CD4-positive, alpha-beta T cell treated with Interleukin-17A for 4 hours (primary cell): ENCODE measurements around the gene ZNF469.

Experiments
- DNase-seq: peaks from one replicate; pipeline ENCODE4 v3.0.0-alpha.2; 2020; ENCODE audit warnings: mixed read lengths

The ZNF469 gene

DNA sequence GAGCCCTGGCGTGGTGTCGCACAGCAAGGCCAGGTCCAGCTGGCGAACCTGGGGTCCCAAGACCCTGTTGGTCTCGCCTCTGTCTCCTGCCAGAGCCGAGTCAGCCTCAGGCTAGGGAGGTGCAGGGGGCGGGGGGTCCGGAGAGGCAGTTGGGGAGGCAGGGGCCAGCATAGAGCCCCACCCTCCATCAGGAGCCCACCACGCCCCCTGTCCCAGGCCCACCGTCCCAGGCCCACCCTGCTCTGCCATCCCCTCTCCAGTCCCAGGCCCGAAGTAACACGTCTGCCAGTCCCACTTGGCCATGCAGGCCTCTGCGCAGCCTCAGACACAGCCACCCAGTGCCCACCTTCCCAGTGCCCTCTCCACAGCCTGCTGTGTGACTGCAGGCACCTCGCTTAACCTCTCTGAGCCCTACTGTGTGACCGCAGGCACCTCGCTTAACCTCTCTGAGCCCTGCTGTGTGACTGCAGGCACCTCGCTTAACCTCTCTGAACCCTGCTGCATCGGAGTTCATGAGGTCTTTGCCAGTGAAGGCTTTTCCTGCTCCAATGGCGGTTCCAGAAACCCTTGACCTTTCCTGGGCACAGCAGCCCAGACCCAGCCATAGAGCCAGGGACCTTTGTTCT, 29.3 kb downstream of the ZNF469 start:
- DNase-seq = no peak

DNA sequence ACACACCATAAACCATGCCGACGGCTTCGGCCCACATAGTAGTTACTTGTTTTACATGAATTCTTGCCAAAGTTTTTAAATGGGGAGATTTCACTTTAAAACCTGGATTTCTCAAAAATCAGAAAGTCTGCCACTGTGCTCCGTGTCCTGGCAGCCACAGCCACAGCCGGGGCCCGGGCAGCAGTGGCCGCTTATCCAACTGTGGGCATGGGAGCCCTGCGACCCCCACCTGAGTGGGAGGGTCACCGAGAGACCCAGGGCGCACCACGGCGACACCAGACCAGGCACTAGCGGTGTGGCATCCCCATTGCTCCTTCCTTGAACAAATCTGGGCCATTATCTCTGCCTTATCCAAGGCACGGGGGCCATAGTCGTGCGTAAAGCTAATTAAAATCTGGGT, 30.0 kb downstream of the ZNF469 start:
- no peak for DNase-seq

DNA sequence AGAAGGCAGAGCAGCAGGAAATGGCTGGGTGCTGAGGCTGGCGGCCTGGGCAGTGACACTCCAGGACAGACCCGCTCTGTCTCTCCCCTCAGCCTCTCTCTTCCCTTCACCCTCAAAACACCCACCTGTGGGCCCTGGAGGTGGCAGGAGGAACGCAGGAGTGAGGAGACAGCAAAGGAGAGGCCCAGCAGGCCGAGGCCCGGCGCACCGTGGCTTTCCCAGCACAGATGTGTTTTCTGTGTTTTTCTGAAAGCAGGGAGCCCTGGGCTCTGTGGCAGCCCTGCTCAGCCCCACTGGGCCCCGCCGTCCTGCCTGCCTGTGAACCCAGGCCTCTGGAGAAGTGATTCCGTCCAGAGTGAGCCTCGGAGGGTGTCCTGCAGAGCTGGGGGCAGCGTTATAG, 30.5 kb downstream of the ZNF469 start:
- DNase-seq = no peak

DNA sequence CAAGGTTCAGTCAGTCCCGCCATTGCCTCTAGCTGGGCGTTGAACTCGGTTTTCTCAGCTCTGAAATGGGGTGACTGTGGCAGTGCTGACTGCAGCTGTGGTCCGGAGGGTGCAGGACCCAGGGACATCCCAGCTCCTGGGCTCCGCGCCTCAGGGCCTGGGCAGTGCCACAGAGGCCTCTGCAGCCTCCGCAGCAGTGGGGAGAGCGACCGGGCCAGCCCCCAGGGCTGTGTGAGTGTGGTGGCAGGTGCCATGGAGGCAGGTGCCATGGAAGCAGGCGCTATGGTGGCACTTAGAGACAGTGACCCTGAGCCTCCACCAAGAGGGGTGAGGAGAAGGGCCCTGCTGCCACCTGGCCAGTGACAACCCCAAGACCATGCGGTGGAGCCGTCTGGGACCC, 30.9 kb downstream of the ZNF469 start:
- DNase-seq = no peak

DNA sequence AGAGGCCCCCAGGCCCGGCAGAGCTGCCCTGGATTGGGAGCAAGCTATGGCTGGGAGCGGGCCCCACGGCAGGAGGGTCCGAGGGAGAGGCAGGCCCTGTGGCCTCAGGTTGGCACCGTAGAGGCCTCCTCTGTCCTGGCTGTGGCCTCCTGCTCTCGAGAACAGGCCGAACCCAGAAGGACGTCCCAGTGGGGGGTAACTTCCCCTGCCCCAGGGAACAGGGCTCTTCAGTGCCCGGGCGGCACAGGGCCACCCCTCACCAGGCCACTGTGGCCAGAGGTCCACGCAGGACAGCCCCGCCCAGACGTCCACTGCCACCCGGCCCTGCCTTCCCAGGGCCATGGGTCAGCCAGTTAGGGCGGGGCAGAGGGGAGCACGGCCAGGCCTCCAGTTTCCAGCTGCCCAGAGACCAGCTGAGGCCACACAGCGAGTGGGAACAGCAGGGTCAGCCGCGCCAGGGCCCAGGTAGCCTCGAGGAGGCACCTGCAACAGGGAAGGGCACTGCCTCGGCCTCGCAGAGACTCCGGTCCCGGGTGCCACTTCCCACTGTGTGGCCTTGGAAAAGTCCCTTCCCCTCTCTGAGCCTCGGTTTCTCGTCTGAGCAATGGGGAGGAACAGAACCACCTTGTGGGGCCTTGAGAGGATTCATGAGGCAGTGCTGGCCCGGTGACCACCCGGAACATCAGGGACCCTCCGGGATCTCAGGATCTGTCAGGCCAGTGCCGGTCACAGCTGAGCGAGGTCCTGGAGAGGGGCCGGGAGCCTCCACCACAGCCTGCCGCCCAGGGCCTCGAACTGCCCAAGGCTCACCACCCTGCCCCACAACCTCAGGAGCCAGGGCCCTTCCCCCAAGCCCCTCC, 32.0 kb downstream of the ZNF469 start:
- no peak for DNase-seq

DNA sequence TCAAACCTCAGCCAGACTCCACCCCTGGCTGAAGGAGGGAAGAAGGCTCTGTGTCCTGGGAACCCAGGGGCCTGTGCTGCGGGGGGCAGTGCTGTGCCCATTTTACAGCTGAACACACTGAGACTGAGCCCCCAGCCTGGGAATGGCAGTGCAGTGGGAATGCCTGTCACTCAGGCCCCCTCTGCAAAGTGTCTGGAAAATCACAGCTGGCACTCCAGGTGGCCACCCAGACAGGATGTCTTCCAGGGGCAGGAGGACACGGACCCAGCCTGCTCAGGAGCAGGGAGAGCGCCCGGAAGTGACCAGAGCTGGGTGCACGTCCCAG, 32.6 kb downstream of the ZNF469 start:
- no peak for DNase-seq

DNA sequence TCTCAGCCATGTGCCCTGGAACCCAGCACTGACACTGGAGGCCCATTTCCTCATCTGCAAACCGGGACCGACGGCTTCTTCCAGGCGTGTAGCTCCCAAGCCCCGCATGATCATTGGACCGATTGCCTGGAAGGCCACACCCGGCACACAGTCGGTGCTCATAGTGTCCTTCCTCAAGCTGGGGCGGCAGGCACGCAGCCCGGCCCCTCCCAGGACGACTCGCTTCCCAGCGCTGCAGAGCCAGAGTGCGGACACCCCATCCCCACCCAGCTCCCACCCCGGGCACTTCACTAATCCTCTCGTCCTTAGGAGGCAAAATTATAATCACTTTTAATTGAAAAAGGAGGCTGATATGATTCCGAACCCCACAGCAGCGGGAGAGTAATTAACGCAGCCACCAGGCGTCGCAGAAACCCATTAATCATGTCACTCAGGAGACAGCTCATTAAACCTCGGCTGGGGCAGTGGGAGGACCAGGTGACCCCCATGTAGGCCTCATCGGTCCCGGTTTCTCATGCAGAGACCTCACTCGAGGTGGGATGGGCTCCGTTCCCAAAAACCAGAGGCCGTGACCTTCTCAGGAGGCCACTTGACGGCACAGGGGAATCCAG, 33.1 kb downstream of the ZNF469 start:
- no peak for DNase-seq

DNA sequence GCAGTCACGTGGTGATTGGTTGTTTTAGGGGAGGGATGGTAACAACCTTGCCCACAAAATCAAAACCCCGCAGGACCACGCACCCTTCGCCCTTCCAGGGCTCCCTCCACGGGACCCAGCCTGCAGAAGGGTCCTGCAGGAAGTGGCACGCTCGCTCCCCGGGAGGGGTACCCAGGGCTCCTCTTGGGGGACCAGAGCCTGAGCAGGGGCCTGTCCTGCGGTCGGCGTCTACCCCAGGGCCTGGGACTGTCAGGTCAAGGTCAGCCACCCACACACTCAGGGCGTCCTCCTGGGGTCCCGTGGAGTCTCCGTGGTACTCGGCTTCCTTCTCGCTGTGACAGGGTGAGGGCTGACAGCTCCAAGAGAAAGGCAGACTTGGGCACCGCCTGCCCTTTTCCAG, 33.9 kb downstream of the ZNF469 start:
- no peak for DNase-seq

DNA sequence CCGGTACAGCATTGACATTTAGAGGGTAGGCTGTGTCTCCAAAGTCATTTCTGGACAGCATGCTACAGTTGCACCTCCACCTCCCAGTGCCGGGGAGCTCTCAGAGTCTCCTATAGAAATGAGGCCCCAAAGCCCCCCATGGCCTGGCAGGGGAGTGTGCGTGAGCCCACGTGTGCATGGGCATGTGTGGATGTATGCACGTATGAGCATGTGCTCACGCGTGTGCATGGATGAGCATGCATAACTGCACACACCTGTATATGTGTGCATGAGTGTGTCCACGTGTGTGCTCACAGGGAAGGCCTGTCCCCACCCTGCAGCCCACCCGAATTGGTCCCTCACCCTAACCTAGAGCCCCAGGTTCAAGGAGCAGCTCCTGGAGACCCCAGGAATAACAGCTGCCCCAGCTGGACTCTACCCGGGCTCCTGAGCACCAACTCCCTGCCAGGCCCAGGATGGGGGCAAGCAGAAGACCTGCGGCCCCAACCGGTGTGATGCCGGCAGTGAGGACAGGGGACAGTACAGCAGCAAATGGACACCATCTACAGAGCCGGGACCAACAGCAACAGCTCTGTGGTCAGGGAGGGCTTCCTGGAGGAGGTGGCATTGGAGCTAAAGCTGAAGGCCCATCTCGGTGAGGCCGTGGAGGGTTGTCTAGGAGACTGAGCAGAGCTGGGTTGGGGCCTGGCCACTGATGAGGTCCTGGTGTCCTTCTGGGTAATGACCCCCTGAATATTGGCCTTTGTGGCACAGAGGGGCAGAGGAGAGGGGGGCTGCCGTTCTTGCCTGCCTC, 35.1 kb downstream of the ZNF469 start:
- DNase-seq = no peak

DNA sequence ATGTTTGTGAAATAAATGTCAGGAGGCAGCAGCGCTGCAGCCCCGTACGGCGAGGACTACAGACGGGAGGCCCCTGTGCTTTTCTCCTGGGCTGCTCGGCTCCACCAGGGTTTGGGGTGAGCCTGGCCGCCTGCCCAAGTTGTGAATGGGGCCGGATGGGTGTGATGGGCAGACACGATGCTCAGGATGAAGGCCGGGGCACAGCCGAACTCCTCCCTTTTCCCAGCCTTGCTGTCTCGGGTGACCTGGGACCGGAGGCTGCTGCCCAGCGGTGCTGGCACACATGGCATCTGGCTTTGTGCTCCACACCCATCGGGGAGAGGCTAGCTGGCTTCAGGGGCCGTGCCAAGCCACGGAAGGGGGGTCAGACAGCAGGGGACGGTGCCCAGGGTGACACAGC, 36.1 kb downstream of the ZNF469 start:
- DNase-seq = no peak

DNA sequence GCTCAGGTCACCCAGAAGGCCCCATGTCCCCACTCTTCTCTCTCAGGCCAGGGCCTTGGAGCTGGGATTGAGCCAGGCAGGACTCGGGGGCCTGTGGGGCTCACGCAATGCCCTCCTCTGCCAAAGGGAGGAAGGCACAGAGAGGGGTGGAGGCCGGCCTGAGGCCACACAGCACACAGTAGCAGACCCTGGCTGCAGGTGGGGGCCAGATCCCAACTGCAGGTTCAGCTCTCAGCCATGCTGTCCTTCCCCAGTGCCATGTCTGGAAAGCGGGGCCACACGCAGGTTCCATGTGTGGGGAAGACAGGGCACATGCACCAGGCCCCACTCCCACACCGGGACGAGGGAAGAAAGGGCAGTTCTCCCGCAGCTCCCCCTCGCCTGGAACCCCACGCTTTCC, 37.0 kb downstream of the ZNF469 start:
- DNase-seq = no peak

DNA sequence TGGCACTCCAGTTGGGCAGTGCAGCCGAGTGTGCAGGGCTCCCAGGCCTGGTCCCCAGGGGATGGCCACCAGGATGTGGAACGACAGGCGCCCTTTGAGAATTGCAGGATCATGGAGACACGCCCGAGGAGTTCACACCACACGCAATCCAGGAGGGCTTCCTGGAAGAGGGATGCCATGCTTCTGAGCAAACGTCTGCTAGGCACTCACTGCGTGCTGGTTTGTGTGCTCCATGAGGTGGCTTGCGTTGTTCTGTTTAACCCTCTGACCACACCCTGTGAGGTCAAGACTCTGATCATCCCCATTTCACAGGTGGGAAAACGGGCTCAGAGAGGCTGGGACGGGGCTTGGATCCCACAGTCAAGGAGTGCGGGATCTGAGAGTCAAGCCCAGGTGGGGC, 37.7 kb downstream of the ZNF469 start:
- DNase-seq = no peak

DNA sequence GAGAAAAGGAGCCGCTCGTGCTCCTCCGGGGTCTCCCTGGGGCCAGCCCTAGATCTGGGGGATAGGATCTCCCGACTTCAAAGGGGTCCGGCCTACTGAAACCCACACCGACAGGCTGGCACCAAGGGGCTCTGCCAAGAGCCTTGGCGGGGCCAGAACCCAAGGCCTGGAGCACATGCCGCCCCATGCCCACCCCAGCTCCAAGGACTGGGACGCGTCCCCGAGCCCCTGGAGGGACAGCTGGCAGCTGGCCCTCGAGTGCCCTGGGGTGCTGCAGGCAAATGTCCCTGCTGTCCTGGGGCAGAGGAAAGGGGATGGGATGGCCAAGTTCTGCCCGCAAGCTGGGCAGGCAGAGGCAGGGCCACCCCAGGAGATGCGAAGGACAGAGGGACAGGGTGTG, 38.5 kb downstream of the ZNF469 start:
- no peak for DNase-seq

DNA sequence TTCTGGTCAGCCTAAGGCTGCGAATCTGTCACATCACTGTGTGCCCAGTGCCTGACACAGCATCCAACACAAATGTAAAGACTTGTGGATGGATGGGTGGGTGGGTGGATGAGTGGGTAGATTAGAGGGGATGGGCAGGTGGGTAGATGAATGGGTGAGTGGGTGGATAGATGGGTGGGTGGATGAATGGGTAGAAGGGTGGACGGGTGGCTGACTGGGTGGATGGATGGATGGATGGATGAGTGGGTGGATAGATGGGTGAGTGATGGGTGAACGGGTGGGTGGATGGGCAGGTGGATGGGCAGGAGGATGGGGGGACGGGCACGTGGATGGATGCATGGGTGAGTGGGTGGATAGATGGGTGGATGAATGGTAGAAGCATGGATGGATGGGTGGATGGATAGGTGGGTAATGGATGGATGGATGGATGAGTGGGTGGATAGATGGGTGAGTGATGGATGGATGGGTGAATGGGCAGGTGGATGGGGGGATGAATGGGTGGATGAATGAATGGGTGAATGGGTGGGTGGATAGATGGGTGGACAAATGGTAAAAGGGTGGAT, 39.2 kb downstream of the ZNF469 start:
- DNase-seq = no peak

DNA sequence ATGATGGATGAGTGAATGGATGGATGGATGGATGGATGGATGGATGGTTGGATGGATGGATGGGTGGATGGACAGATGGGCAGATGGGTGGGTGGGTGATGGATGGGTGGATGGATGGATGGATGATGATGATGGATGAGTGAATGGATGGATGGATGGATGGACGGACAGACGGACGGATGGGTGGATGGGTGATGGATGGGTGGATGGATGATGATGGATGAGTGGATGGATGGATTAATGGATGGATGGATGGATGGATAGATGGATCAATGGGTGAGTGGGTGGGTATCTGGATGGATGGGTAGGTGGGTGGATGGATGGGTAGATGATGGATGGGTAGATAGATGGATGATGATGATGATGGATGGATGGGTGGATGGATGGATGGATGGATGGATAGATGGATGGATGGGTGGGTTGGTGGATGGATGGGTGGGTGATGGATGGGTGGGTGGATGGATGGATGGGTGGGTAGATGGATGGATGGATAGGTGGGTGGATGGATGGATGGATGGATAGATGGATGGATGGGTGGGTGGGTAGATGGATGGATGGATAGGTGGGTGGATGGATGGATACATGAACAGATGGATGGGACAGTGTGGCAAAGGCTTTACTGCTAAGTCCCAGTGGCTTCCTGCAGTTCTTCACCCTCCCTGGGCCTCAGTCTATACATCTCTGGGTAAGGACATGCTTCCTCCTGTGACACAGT, 40.1 kb downstream of the ZNF469 start:
- no peak for DNase-seq

DNA sequence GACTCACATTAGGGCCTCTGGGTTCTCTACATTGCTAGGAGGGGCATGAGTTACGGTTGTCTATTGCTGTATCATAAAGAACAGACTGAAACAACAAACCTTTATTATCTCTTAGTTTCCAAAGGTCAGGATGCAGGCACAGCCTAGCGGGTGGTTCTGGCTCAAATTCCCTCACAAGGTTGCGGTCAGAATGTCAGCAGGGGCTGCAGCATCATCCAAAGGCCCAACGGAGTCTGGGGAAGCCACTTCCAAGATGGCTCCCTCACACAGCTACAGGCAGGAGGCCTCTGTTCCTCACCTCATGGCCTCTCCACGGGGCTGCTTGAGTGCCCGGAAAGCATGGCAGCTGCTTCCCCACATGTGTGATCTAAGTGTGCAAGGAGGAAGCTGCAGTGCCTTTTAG, 40.7 kb downstream of the ZNF469 start:
- no peak for DNase-seq

DNA sequence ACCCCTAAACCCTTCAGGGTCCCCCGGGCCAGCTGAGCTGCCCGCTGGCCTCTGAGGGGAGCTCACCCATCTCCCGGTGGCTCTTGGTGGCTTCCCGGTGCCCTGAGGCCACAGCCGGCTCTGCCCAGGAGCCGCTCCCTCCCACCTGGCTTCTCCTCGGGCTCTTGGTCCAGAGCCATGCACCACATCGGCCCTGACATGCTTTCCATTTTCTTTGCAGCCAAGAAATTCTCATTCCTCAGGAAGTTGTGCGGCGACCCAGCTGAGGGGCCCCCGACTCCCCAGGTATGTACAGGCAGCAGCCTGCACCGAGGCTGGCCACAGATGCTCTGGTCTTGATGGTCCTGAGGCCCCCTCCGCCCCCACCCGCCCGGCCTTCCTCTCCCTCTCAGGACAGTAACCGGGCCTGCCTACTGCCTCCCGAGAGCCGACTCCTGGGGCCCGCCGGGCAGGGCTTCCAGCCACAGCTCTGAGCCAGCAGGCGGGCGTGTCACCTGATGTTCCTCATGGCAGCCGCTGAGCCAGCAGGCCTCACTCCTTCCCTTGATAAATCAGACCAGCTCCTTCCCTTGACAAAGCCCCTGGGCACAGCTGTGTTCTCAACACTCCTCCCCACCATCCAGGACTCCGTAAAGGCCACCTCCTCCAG, 42.0 kb downstream of the ZNF469 start:
- DNase-seq = no peak

DNA sequence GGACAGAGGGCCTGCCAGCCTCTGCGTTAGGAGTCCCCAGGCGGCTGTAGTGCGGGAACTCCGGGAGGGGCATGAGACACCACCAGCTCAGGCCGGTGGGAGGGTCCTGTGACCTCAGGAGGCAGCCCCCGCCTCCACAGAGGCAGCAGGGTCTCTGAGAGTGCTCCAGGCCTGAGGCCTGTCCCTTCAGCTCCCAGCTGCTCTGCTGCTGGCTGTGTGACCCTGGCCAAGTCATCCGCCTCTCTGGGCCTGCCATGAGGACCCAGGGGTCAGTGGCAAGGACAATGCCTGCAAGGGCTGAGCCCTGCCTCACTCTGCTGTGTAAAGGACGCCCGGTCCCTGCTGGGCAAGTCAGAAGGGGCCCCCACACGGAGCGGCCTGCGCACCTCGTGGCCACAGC, 43.3 kb downstream of the ZNF469 start:
- no peak for DNase-seq

DNA sequence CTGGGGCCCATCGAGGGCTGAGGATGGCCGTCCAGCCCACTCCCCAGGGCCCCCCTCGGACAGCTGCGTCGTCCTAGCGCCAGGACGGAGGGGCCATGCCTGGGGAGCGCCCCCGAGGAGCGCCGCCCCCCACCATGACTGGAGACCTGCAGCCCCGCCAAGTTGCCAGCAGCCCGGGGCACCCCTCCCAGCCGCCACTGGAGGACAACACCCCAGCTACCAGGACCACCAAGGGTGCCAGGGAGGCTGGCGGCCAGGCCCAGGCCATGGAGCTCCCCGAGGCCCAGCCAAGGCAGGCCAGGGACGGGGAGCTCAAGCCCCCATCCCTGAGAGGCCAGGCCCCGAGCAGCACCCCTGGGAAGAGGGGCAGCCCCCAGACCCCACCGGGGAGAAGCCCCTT, 44.6 kb downstream of the ZNF469 start:
- no peak for DNase-seq

DNA sequence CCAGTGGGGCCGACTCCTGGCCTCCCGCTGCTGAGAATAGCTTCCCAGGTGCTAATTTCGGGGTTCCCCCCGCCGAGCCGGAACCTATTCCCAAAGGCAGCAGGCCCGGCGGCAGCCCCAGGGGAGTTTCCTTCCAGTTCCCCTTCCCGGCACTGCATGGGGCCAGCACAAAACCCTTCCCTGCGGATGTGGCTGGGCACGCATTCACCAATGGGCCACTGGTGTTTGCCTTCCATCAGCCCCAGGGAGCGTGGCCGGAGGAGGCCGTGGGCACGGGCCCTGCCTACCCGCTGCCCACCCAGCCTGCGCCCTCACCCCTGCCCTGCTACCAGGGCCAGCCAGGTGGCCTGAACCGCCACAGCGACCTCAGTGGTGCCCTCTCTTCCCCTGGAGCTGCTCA, 45.4 kb downstream of the ZNF469 start:
- DNase-seq = no peak

DNA sequence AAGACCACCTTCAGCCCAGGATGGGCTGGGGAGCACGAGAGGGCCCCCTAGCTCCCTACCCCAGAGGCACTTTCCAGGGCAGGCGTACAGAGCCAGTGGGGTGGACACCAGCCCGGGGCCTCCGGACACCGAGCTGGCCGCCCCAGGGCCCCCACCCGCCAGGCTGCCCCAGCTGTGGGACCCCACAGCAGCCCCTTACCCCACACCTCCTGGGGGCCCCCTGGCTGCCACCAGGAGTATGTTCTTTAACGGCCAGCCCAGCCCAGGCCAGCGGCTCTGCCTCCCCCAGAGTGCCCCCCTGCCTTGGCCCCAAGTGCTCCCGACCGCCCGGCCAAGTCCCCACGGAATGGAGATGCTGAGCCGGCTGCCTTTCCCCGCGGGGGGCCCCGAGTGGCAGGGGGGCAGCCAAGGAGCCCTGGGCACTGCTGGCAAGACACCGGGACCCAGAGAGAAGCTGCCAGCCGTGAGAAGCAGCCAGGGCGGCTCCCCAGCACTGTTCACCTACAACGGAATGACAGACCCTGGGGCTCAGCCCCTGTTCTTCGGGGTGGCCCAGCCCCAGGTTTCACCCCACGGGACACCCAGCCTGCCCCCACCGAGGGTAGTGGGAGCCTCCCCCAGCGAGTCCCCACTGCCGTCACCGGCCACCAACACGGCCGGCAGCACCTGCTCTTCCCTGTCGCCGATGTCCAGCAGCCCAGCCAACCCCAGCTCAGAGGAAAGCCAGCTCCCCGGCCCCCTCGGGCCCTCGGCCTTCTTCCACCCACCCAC, 46.0 kb downstream of the ZNF469 start:
- no peak for DNase-seq
